B cell (primary cell): Measurements from ENCODE around the gene RAB3A. TPM values are rescaled to one million over a fixed set of nuclear protein-coding genes. Genes with fewer than 3 reads are reported as not detected.
A peak's percentile ranks its signal among the peaks of the same experiment; 100 is the strongest.

Experiments used
- ATAC-seq: fragments of 200-7000 bp; cut with Tn5 transposase; one replicate; pipeline ENCODE4 v1.10.0; 2021; ENCODE audit warnings: low read depth, mild to moderate bottlenecking, moderate number of reproducible peaks, moderate library complexity
- CTCF ChIA-PET: fragments of 350-600 bp; sonication (Branson Sonifier 250); formaldehyde crosslinking; loops from one replicate; lab custom pipeline; 2021; ENCODE audit warnings: antibody characterized with exemption, inconsistent platforms; lab: Charles Lee
- POLR2A ChIA-PET: fragments of 350-600 bp; sonication (Branson Sonifier 250); formaldehyde crosslinking; loops from one replicate; lab custom pipeline; 2021; ENCODE audit warnings: antibody characterized with exemption; lab: Charles Lee
- DNase-seq: peaks from one replicate; pipeline ENCODE4 v3.0.0; 2013
- H2AFZ ChIP-seq: 2 replicates; pipeline ENCODE4 v1.6.1; 2012; ENCODE audit warnings: mild to moderate bottlenecking, low read depth, low read length; ENCODE audit not compliant: insufficient read depth, poor library complexity, severe bottlenecking
- H3K27ac ChIP-seq, 2 donors: 1 replicate in 1 of 2; 2 replicates in 1 of 2; pipeline ENCODE4 v1.5.1; 2012 to 2013; ENCODE audit warnings: low read length in 2 of 2, mild to moderate bottlenecking in 2 of 2, moderate library complexity in 1 of 2
- H3K27me3 ChIP-seq, 4 experiments: fragments of 200-600 bp in 1 of 4; sonication (generic) in 1 of 4; replicated peaks in 1 of 4; 1 replicate in 2 of 4; 2 replicates in 2 of 4; pipeline versions ENCODE4 v1.6.1 to v1.7.0; 2013 to 2016; ENCODE audit warnings: low read length in 3 of 4, mild to moderate bottlenecking in 2 of 4, mixed read lengths in 1 of 4, moderate library complexity in 1 of 4; ENCODE audit not compliant: insufficient read depth in 4 of 4, control insufficient read depth in 3 of 4; ENCODE audit errors: control extremely low read depth in 1 of 4
- H3K36me3 ChIP-seq, 2 experiments: replicated peaks in 1 of 2; 1 replicate in 1 of 2; 2 replicates in 1 of 2; pipeline versions ENCODE4 v1.6.1 to v1.7.1; 2013; ENCODE audit warnings: low read length in 1 of 2; ENCODE audit not compliant: insufficient read depth in 2 of 2, control insufficient read depth in 1 of 2; ENCODE audit errors: control extremely low read depth in 1 of 2, extremely low read depth in 1 of 2
- H3K4me1 ChIP-seq, 2 donors: fragments of 200-600 bp in 1 of 2; sonication (generic) in 1 of 2; 1 replicate in 1 of 2; 2 replicates in 1 of 2; pipeline versions ENCODE4 v1.5.1 to v1.6.1; 2013 to 2017; ENCODE audit warnings: low read length in 2 of 2; ENCODE audit not compliant: control insufficient read depth in 2 of 2, insufficient read depth in 2 of 2
- H3K4me2 ChIP-seq: replicated peaks from 2 replicates; pipeline ENCODE3; 2012; ENCODE audit warnings: mild to moderate bottlenecking, low read depth, low read length; ENCODE audit not compliant: poor library complexity, severe bottlenecking
- H3K4me3 ChIP-seq, 5 experiments: fragments of 200-600 bp in 1 of 5; sonication (generic) in 1 of 5; 1 replicate in 3 of 5; 2 replicates in 2 of 5; pipeline versions ENCODE4 v1.5.1 to v1.7.0; 2011 to 2016; ENCODE audit warnings: low read length in 4 of 5, mild to moderate bottlenecking in 4 of 5, low read depth in 2 of 5, control low read depth in 1 of 5, moderate library complexity in 1 of 5; ENCODE audit not compliant: insufficient read depth in 1 of 5; ENCODE audit errors: control extremely low read depth in 1 of 5, extremely low read depth in 1 of 5
- H3K79me2 ChIP-seq: fragments of 200-600 bp; sonication (generic); one replicate; pipeline ENCODE4 v1.6.0; 2016; ENCODE audit warnings: low read length; ENCODE audit not compliant: control insufficient read depth, insufficient read depth
- H3K9ac ChIP-seq: fragments of 200-600 bp; sonication (generic); 2 replicates; pipeline ENCODE4 v1.6.1; 2017; ENCODE audit warnings: mild to moderate bottlenecking, low read length, moderate library complexity
- H3K9me3 ChIP-seq, 3 donors: one replicate each; pipeline versions ENCODE4 v1.6.1 to v1.7.1; 2013; ENCODE audit warnings: low read length in 2 of 3; ENCODE audit not compliant: control insufficient read depth in 2 of 3, insufficient read depth in 1 of 3; ENCODE audit errors: control extremely low read depth in 1 of 3
- H4K20me1 ChIP-seq: 2 replicates; pipeline ENCODE4 v1.6.0; 2012; ENCODE audit warnings: mild to moderate bottlenecking, low read length; ENCODE audit not compliant: insufficient read depth, control insufficient read depth, poor library complexity, severe bottlenecking
- H3K27ac Mint-ChIP-seq: one replicate; pipeline ENCODE4 v1.8.0; 2021; ENCODE audit warnings: mixed read lengths
- H3K27me3 Mint-ChIP-seq: one replicate; pipeline ENCODE4 v1.8.0; 2021; ENCODE audit warnings: mixed read lengths
- H3K4me1 Mint-ChIP-seq: one replicate; pipeline ENCODE4 v1.8.0; 2021; ENCODE audit warnings: mixed read lengths
- H3K4me3 Mint-ChIP-seq: one replicate; pipeline ENCODE4 v1.8.0; 2021; ENCODE audit warnings: mixed read lengths
- H3K9me3 Mint-ChIP-seq: one replicate; pipeline ENCODE4 v1.8.0; 2022; ENCODE audit warnings: mixed read lengths; ENCODE audit not compliant: insufficient read depth
- EZH2 ChIP-seq: IDR thresholded peaks from 2 replicates; pipeline ENCODE4 v1.6.1; 2012; ENCODE audit warnings: borderline replicate concordance, low read depth, mild to moderate bottlenecking, moderate library complexity, low read length; ENCODE audit not compliant: insufficient read depth, poor library complexity, severe bottlenecking
- WGBS: methylation state at CpG from one replicate; pipeline ENCODE4 v1.1.5; 2013; ENCODE audit warnings: missing lambda C conversion rate; ENCODE audit not compliant: insufficient coverage; 5-methylcytosine and 5-hydroxymethylcytosine counted together
- intact Hi-C: fragments of 100-400 bp; cut with micrococcal nuclease; formaldehyde crosslinking; loops from one replicate; pipeline ENCODE4 v1.10.0; 2022
- polyA plus RNA-seq: library from polyadenylated mRNA; depleted of rRNA; stranded (reverse); fragments of >200 nt; gene quantifications from 2 replicates; pipeline ENCODE4 v1.2.3, GENCODE V29; 2012
- total RNA-seq, 2 donors: library from RNA; stranded (reverse); fragments of 120-200 nt in 1 of 2; gene quantifications; 1 replicate in 1 of 2; 2 replicates in 1 of 2; pipeline versions ENCODE4 v1.2.3 to v1.2.4, GENCODE V29; 2013 to 2022
- TF ChIP-seq, protein P1 (sequence below): fragments of 200-600 bp; IDR thresholded peaks from one replicate; pipeline ENCODE4 v1.8.0; 2022; ENCODE audit warnings: antibody characterized with exemption, mild to moderate bottlenecking

Gene RAB3A
- total and polyA plus RNA-seq, 2 donors (not counting 1 experiment from before 2014, with no cell fraction given), result 7.7 to 10.4 TPM

DNA sequence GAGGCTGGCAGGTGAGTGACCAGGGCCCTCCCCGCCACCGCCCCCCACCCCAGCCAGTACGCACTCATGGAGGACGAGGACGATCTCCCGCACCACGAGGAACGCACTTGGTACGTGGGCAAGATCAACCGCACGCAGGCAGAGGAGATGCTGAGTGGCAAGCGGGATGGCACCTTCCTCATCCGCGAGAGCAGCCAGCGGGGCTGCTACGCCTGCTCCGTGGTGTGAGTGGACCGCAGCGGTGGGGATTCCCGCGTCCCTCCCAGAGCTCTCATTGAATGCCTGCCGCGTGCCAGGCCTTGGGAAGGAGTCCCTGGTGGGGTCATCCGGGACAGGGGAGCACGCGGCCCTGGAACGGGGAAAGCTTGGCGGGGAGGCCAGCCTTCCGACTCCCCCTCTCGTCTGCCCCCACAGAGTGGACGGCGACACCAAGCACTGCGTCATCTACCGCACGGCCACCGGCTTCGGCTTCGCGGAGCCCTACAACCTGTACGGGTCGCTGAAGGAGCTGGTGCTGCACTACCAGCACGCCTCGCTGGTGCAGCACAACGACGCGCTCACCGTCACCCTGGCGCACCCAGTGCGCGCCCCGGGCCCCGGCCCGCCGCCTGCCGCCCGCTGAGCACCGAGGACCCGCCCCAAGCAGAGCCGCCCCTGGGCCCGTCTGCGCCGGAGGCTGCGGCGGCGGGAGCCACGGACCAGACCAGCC lies 35.0 kb downstream of the RAB3A start:
- DNase-seq (peak; percentile 70), ATAC-seq (no peak)
- 80% methylated on average over 64 of the region's 66 CpGs for WGBS
- H3K4me1 ChIP-seq, result peaks cover 53 to 63% of the 10 kb centered on the region in 2 donors
- H2AFZ ChIP-seq, result no peak overlapping the region
- CTCF ChIA-PET, result interaction anchor here (0.6 to 6.4 kb wide), 24 partner anchors 8 to 162 kb away, joined by 3 to 37 read pairs (median 5); partner anchors contain the start of gene JUND
- POLR2A ChIA-PET, result interaction anchor here (0.5 to 2.0 kb wide), 12 partner anchors 8 to 900 kb away, joined by 3 to 17 read pairs (median 5); partner anchors contain the start of gene MPV17L2
- H3K4me1 Mint-ChIP-seq, result peaks cover 56% of the 10 kb centered on the region
- intact Hi-C loops, result loop anchor here (1.0 to 2.0 kb wide), 8 partner anchors 12 to 231 kb away; partner anchors contain the start of genes PIK3R2 and RAB3A
- no peaks in the 10 kb centered on the region for H3K27me3 Mint-ChIP-seq
- no peaks in the 10 kb centered on the region for H3K27me3 ChIP-seq
- H3K9me3 ChIP-seq, result peaks cover 0 to 14% (median 0%) of the 10 kb centered on the region in 3 donors
- H3K27ac ChIP-seq, result peak overlapping the region; percentile 97 to 99
- peaks cover 0 to 16% of the 10 kb centered on the region in 2 experiments for H3K36me3 ChIP-seq
- H3K4me3 Mint-ChIP-seq, result peak overlapping the region; percentile 87
- H3K4me2 ChIP-seq, result peak overlapping the region; percentile 91
- peak overlapping the region; percentile 61 for H3K9ac ChIP-seq
- H3K9me3 Mint-ChIP-seq, result no peaks in the 10 kb centered on the region
- H3K4me3 ChIP-seq, result peak overlapping the region in 4 of 5 experiments; percentile 27 to 55 (median 41)
- peaks cover 2% of the 10 kb centered on the region for H4K20me1 ChIP-seq
- H3K27ac Mint-ChIP-seq, result peak overlapping the region; percentile 98
- H3K79me2 ChIP-seq, result no peaks in the 10 kb centered on the region
- no peak for TF ChIP-seq EZH2
- TF ChIP-seq, protein P1, sequence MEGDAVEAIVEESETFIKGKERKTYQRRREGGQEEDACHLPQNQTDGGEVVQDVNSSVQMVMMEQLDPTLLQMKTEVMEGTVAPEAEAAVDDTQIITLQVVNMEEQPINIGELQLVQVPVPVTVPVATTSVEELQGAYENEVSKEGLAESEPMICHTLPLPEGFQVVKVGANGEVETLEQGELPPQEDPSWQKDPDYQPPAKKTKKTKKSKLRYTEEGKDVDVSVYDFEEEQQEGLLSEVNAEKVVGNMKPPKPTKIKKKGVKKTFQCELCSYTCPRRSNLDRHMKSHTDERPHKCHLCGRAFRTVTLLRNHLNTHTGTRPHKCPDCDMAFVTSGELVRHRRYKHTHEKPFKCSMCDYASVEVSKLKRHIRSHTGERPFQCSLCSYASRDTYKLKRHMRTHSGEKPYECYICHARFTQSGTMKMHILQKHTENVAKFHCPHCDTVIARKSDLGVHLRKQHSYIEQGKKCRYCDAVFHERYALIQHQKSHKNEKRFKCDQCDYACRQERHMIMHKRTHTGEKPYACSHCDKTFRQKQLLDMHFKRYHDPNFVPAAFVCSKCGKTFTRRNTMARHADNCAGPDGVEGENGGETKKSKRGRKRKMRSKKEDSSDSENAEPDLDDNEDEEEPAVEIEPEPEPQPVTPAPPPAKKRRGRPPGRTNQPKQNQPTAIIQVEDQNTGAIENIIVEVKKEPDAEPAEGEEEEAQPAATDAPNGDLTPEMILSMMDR, result no peak
